ENCODE data around the gene FFAR3. TPM values are rescaled to one million over a fixed set of nuclear protein-coding genes. Genes with fewer than 3 reads are reported as not detected.

FFAR3 gene
- total and polyA plus RNA-seq, 9 of the 15 experiments (the other 6 are each of a cell fraction or from before 2014, with no cell fraction given): not detected

- TF ChIP-seq CEBPZ (IDR thresholded peaks at IDR 0.05; ENCODE audit: borderline replicate concordance, low read depth, low read length) (no peak), BDP1 (IDR thresholded peaks at IDR 0.05; ENCODE audit: insufficient read depth, insufficient read length) (no peak), RFX1 (IDR thresholded peaks at IDR 0.05) (0 out of 2 replicates have a peak, but pooled peaks have one; percentile 25), MYBL2 (IDR thresholded peaks at IDR 0.05; ENCODE audit: low read depth) (no peak), MYBL2 (CRISPR knock-in tag; IDR thresholded peaks at IDR 0.05; ENCODE audit: borderline replicate concordance) (no peak), ZNF561 (CRISPR knock-in tag; conservative IDR thresholded peaks at IDR 0.05) (no peak), TSC22D4 (tag; IDR thresholded peaks at IDR 0.05) (no peak), JUN (IDR thresholded peaks at IDR 0.05; ENCODE audit: borderline replicate concordance, low read depth, low read length) (peak; percentile 44; the same call in 1 of the 2 replicates), JUN (CRISPR knock-in tag; IDR thresholded peaks at IDR 0.05; ENCODE audit: borderline replicate concordance) (no peak), FOXJ2 (tag; IDR thresholded peaks at IDR 0.05) (peak; percentile 29; the same call in 1 of the 2 replicates), CBFA2T2 (conservative IDR thresholded peaks at IDR 0.05) (0 out of 2 replicates have a peak, but pooled peaks have one; percentile 13), RBM34 (IDR thresholded peaks at IDR 0.05; ENCODE audit: borderline replicate concordance, insufficient read depth, low read length) (no peak), ZNF445 (CRISPR knock-in tag; IDR thresholded peaks at IDR 0.05; ENCODE audit: low read depth) (no peak), ZNF639 (CRISPR knock-in tag; conservative IDR thresholded peaks at IDR 0.05 in 1 of 2, IDR thresholded peaks at IDR 0.05 in 1 of 2) (peak in 1 of 2 experiments; percentile 43; a peak in 1 of 4 replicates)
- TF ChIP-seq, protein P1, sequence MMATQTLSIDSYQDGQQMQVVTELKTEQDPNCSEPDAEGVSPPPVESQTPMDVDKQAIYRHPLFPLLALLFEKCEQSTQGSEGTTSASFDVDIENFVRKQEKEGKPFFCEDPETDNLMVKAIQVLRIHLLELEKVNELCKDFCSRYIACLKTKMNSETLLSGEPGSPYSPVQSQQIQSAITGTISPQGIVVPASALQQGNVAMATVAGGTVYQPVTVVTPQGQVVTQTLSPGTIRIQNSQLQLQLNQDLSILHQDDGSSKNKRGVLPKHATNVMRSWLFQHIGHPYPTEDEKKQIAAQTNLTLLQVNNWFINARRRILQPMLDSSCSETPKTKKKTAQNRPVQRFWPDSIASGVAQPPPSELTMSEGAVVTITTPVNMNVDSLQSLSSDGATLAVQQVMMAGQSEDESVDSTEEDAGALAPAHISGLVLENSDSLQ (IDR thresholded peaks at IDR 0.05): 0 out of 2 replicates have a peak, but pooled peaks have one; percentile 12
- TF ChIP-seq, protein P2, sequence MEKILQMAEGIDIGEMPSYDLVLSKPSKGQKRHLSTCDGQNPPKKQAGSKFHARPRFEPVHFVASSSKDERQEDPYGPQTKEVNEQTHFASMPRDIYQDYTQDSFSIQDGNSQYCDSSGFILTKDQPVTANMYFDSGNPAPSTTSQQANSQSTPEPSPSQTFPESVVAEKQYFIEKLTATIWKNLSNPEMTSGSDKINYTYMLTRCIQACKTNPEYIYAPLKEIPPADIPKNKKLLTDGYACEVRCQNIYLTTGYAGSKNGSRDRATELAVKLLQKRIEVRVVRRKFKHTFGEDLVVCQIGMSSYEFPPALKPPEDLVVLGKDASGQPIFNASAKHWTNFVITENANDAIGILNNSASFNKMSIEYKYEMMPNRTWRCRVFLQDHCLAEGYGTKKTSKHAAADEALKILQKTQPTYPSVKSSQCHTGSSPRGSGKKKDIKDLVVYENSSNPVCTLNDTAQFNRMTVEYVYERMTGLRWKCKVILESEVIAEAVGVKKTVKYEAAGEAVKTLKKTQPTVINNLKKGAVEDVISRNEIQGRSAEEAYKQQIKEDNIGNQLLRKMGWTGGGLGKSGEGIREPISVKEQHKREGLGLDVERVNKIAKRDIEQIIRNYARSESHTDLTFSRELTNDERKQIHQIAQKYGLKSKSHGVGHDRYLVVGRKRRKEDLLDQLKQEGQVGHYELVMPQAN (IDR thresholded peaks at IDR 0.05; ENCODE audit: borderline replicate concordance): no peak
- TF ChIP-seq, protein P3, sequence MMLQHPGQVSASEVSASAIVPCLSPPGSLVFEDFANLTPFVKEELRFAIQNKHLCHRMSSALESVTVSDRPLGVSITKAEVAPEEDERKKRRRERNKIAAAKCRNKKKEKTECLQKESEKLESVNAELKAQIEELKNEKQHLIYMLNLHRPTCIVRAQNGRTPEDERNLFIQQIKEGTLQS (IDR thresholded peaks at IDR 0.05): peak; percentile 64
- TF ChIP-seq, protein P3 (CRISPR knock-in tag; conservative IDR thresholded peaks at IDR 0.05): no peak
Observed at GRCh38 chr19:35388277-35389054, 30.2 kb downstream of the FFAR3 start (continued).
